HEK293 (cell line): ENCODE measurements around the gene NOS1.

Experiments
- CTCF ChIA-PET: fragments of 350-600 bp; formaldehyde crosslinking; extraction: SDS; loops from one replicate; lab custom pipeline; 2021; ENCODE audit warnings: antibody characterized with exemption; lab: Yijun Ruan, JAX
- POLR2A ChIA-PET: fragments of 300-600 bp; formaldehyde crosslinking; extraction: SDS; loops from one replicate; lab custom pipeline; 2020; ENCODE audit warnings: antibody characterized with exemption, inconsistent platforms; lab: Yijun Ruan, JAX
- H3K27ac ChIP-seq: fragments of 200-500 bp; sonication (Bioruptor generic); 2 replicates; pipeline ENCODE4 v1.5.1; 2014; ENCODE audit warnings: low read depth, low read length, control low read depth, inconsistent platforms; ENCODE audit errors: extremely low read depth
- H3K36me3 ChIP-seq, 2 experiments: fragments of 200-500 bp in 1 of 2; sonication (Bioruptor generic) in 1 of 2; 1 replicate in 1 of 2; 2 replicates in 1 of 2; pipeline ENCODE4 v1.5.1; 2014 to 2017; ENCODE audit warnings: inconsistent platforms in 2 of 2, low read length in 2 of 2; ENCODE audit not compliant: control insufficient read depth in 2 of 2, insufficient read depth in 1 of 2
- H3K4me1 ChIP-seq: fragments of 200-500 bp; sonication (Bioruptor generic); 2 replicates; pipeline ENCODE4 v1.5.1; 2014; ENCODE audit warnings: mild to moderate bottlenecking, low read length, inconsistent platforms; ENCODE audit not compliant: control insufficient read depth, insufficient read depth
- H3K4me3 ChIP-seq: 2 replicates; pipeline ENCODE4 v1.5.1; 2011; ENCODE audit warnings: low read depth, mild to moderate bottlenecking, control low read depth, low read length, moderate library complexity
- H3K9me3 ChIP-seq: fragments of 200-500 bp; sonication (Bioruptor generic); 2 replicates; pipeline ENCODE4 v1.5.1; 2014; ENCODE audit warnings: low read depth, low read length, inconsistent platforms; ENCODE audit not compliant: control insufficient read depth, insufficient read depth
- EGR2 ChIP-seq: fragments of 450-650 bp; formaldehyde crosslinking; IDR thresholded peaks from 2 replicates; pipeline ENCODE4 v1.5.1; 2016; ENCODE audit warnings: low read depth, missing biosample characterization, missing genetic modification characterization
- OSR2 ChIP-seq: fragments of 450-650 bp; formaldehyde crosslinking; IDR thresholded peaks from 2 replicates; pipeline ENCODE4 v1.5.1; 2016; ENCODE audit warnings: missing biosample characterization, missing genetic modification characterization
- PRDM1 ChIP-seq: fragments of 450-650 bp; formaldehyde crosslinking; IDR thresholded peaks from 2 replicates; pipeline ENCODE4; 2016; ENCODE audit warnings: missing biosample characterization, missing genetic modification characterization
- SCRT2 ChIP-seq: fragments of 450-650 bp; formaldehyde crosslinking; IDR thresholded peaks from 2 replicates; pipeline ENCODE4 v1.5.1; 2016; ENCODE audit warnings: missing biosample characterization, missing genetic modification characterization
- SP3 ChIP-seq: fragments of 450-650 bp; formaldehyde crosslinking; IDR thresholded peaks from 2 replicates; pipeline ENCODE4 v1.5.1; 2016; ENCODE audit warnings: missing biosample characterization, missing genetic modification characterization
- WT1 ChIP-seq: fragments of 450-650 bp; formaldehyde crosslinking; IDR thresholded peaks from 2 replicates; pipeline ENCODE4 v1.5.1; 2016; ENCODE audit warnings: missing biosample characterization, missing genetic modification characterization
- ZBTB17 ChIP-seq: fragments of 450-650 bp; formaldehyde crosslinking; IDR thresholded peaks from 2 replicates; pipeline ENCODE4 v1.5.1; 2016; ENCODE audit warnings: missing biosample characterization, missing genetic modification characterization
- ZNF24 ChIP-seq: fragments of 450-650 bp; formaldehyde crosslinking; IDR thresholded peaks from 2 replicates; pipeline ENCODE4 v1.5.1; 2016; ENCODE audit warnings: missing biosample characterization, missing genetic modification characterization
- ZNF266 ChIP-seq: fragments of 450-650 bp; formaldehyde crosslinking; IDR thresholded peaks from 2 replicates; pipeline ENCODE4 v1.5.1; 2016; ENCODE audit warnings: missing biosample characterization, missing genetic modification characterization, low read depth
- ZNF274 ChIP-seq, 2 experiments: fragments of 200-500 bp in 1 of 2; fragments of 450-650 bp in 1 of 2; sonication (Bioruptor generic) in 1 of 2; formaldehyde crosslinking in 1 of 2; IDR thresholded peaks; 2 replicates each; pipeline versions ENCODE4 v1.5.1 to v1.6.1; 2014 to 2016; ENCODE audit warnings: borderline replicate concordance in 1 of 2, inconsistent platforms in 1 of 2, low read length in 1 of 2, missing biosample characterization in 1 of 2, missing genetic modification characterization in 1 of 2
- ZNF473 ChIP-seq: fragments of 450-650 bp; formaldehyde crosslinking; IDR thresholded peaks from 2 replicates; pipeline ENCODE4 v1.5.1; 2017; ENCODE audit warnings: missing biosample characterization, missing genetic modification characterization
- ZNF514 ChIP-seq: fragments of 450-650 bp; formaldehyde crosslinking; IDR thresholded peaks from 2 replicates; pipeline ENCODE4 v1.5.1; 2016; ENCODE audit warnings: missing biosample characterization, missing genetic modification characterization
- ZNF561 ChIP-seq: fragments of 450-650 bp; IDR thresholded peaks from 2 replicates; pipeline ENCODE4 v1.5.1; 2018; ENCODE audit warnings: missing biosample characterization, missing genetic modification characterization, borderline replicate concordance
- ZNF596 ChIP-seq: fragments of 450-650 bp; IDR thresholded peaks from 2 replicates; pipeline ENCODE4 v1.5.0; 2018; ENCODE audit warnings: missing biosample characterization, mild to moderate bottlenecking, missing genetic modification characterization, moderate library complexity
- TF ChIP-seq, protein P1 (sequence below): fragments of 450-650 bp; formaldehyde crosslinking; IDR thresholded peaks from 2 replicates; pipeline ENCODE4 v1.5.1; 2017; ENCODE audit warnings: missing biosample characterization, missing genetic modification characterization
- TF ChIP-seq, protein P2 (sequence below): fragments of 450-650 bp; formaldehyde crosslinking; IDR thresholded peaks from 2 replicates; pipeline ENCODE4 v1.5.1; 2017; ENCODE audit warnings: missing biosample characterization, mild to moderate bottlenecking, missing genetic modification characterization, moderate library complexity
- TF ChIP-seq, protein P3 (sequence below): fragments of 450-650 bp; formaldehyde crosslinking; IDR thresholded peaks from 2 replicates; pipeline ENCODE4 v1.5.1; 2016; ENCODE audit warnings: missing biosample characterization, missing genetic modification characterization
- TF ChIP-seq, protein P4 (sequence below): fragments of 450-650 bp; formaldehyde crosslinking; IDR thresholded peaks from 2 replicates; pipeline ENCODE4 v1.5.1; 2016; ENCODE audit warnings: missing biosample characterization, missing genetic modification characterization
- TF ChIP-seq, protein P5 (sequence below): IDR thresholded peaks from 2 replicates; pipeline ENCODE4 v1.6.1; 2011; ENCODE audit warnings: mild to moderate bottlenecking, low read depth, low read length, borderline replicate concordance

NOS1 gene

DNA sequence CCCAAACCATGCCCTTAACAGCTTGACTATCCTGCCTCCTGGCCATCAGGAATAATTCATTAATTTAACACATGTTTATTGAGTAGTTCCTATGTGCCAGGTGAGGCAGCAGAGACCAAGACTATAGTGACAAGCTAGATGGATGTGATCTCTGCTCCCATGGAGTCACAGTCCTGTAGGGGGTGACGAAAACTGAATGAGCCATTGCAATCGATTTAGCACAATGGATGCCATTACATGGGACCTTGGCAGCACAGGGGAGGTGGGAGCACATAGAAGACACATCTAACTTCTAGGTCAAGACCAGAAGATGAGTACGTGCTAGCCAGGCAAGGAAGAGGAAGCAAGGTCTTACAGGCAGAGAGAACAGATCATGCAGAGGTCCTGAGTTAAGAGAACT is 68.7 kb downstream of the NOS1 start:
- Histone ChIP-seq H3K4me1 (no peaks in the 10 kb centered on the region), H3K9me3 (no peaks in the 10 kb centered on the region), H3K4me3 (no peak overlapping the region), H3K27ac (no peak overlapping the region), H3K36me3 (no peaks in the 10 kb centered on the region)
- POLR2A ChIA-PET: no interaction called here
- CTCF ChIA-PET: interaction anchor here (1.1 kb wide), 1 partner anchor 56 kb away, joined by 3 read pairs; no protein-coding TSS in a partner anchor
- no peak for TF ChIP-seq ZNF473 (tag by site-specific recombination)
- peak; percentile 54; the same call in 1 of the 2 replicates for TF ChIP-seq ZBTB17 (tag by site-specific recombination)
- TF ChIP-seq, protein P1, sequence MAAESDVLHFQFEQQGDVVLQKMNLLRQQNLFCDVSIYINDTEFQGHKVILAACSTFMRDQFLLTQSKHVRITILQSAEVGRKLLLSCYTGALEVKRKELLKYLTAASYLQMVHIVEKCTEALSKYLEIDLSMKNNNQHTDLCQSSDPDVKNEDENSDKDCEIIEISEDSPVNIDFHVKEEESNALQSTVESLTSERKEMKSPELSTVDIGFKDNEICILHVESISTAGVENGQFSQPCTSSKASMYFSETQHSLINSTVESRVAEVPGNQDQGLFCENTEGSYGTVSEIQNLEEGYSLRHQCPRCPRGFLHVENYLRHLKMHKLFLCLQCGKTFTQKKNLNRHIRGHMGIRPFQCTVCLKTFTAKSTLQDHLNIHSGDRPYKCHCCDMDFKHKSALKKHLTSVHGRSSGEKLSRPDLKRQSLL (tag by site-specific recombination): no peak
- no peak for TF ChIP-seq ZNF274 (IDR thresholded peaks at IDR 0.05; ENCODE audit: low read length)
- no peak for TF ChIP-seq ZNF274 (tag by site-specific recombination; IDR thresholded peaks at IDR 0.05; ENCODE audit: borderline replicate concordance)

DNA sequence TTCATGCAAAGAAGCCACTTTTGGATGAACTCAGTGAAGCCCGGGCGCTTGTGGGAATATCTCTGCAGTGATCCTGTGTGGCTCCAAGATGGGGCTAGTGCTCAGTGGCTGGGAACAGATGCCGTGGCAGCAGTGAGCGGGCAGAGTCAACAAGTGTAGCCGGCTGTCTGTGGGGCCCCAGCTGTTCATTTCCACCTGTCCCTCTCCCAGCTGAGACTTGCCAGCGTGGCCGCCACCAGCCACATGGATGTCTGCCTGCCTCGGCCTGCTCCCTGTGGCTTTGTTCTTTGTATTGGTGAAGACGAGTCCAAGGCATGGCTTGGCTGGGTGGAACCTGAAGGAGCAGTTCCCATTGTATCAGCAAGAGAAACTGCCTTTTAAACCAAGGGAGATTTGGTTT is 77.3 kb downstream of the NOS1 start:
- TF ChIP-seq EGR2 (no peak), SCRT2 (tag by site-specific recombination) (0 out of 2 replicates have a peak, but pooled peaks have one; percentile 23), ZNF596 (tag by site-specific recombination) (no peak), ZNF266 (tag by site-specific recombination) (no peak)
- TF ChIP-seq, protein P2, sequence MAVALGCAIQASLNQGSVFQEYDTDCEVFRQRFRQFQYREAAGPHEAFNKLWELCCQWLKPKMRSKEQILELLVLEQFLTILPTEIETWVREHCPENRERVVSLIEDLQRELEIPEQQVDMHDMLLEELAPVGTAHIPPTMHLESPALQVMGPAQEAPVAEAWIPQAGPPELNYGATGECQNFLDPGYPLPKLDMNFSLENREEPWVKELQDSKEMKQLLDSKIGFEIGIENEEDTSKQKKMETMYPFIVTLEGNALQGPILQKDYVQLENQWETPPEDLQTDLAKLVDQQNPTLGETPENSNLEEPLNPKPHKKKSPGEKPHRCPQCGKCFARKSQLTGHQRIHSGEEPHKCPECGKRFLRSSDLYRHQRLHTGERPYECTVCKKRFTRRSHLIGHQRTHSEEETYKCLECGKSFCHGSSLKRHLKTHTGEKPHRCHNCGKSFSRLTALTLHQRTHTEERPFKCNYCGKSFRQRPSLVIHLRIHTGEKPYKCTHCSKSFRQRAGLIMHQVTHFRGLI: no peak
- TF ChIP-seq, protein P3, sequence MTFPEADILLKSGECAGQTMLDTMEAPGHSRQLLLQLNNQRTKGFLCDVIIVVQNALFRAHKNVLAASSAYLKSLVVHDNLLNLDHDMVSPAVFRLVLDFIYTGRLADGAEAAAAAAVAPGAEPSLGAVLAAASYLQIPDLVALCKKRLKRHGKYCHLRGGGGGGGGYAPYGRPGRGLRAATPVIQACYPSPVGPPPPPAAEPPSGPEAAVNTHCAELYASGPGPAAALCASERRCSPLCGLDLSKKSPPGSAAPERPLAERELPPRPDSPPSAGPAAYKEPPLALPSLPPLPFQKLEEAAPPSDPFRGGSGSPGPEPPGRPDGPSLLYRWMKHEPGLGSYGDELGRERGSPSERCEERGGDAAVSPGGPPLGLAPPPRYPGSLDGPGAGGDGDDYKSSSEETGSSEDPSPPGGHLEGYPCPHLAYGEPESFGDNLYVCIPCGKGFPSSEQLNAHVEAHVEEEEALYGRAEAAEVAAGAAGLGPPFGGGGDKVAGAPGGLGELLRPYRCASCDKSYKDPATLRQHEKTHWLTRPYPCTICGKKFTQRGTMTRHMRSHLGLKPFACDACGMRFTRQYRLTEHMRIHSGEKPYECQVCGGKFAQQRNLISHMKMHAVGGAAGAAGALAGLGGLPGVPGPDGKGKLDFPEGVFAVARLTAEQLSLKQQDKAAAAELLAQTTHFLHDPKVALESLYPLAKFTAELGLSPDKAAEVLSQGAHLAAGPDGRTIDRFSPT (tag by site-specific recombination): no peak
- Histone ChIP-seq H3K36me3 (no peaks in the 10 kb centered on the region), H3K4me1 (no peaks in the 10 kb centered on the region), H3K9me3 (no peaks in the 10 kb centered on the region), H3K4me3 (no peak overlapping the region), H3K27ac (no peak overlapping the region)
- ChIA-PET CTCF (no interaction called here), POLR2A (no interaction called here)

DNA sequence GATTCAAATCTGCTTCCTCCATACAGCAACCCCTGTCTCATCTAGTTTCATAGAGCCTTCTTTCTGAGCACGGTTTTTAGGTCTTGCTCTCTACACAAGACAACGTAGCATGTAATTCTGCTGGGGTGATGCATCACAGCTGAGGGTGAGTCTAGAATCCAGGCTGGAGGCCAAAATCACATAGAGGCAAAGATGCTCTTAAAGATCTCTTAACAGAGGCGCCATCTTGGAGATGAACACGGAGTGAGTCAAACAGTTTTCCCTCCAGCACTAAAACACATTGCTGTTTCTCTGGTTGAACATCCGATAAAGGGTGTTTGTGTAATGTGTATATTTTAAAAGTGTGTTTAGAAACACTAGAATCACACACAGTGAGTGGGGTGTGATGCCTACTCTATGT is 78.9 kb downstream of the NOS1 start:
- Histone ChIP-seq H3K36me3 (no peaks in the 10 kb centered on the region), H3K9me3 (no peaks in the 10 kb centered on the region), H3K27ac (no peak overlapping the region), H3K4me1 (no peaks in the 10 kb centered on the region), H3K4me3 (no peak overlapping the region)
- ChIA-PET CTCF (no interaction called here), POLR2A (no interaction called here)
- TF ChIP-seq SP3 (tag by site-specific recombination) (no peak), ZNF514 (tag by site-specific recombination) (no peak), PRDM1 (tag by site-specific recombination) (no peak), ZNF561 (no peak), ZNF24 (no peak), WT1 (no peak), OSR2 (tag by site-specific recombination) (no peak)
- TF ChIP-seq, protein P4, sequence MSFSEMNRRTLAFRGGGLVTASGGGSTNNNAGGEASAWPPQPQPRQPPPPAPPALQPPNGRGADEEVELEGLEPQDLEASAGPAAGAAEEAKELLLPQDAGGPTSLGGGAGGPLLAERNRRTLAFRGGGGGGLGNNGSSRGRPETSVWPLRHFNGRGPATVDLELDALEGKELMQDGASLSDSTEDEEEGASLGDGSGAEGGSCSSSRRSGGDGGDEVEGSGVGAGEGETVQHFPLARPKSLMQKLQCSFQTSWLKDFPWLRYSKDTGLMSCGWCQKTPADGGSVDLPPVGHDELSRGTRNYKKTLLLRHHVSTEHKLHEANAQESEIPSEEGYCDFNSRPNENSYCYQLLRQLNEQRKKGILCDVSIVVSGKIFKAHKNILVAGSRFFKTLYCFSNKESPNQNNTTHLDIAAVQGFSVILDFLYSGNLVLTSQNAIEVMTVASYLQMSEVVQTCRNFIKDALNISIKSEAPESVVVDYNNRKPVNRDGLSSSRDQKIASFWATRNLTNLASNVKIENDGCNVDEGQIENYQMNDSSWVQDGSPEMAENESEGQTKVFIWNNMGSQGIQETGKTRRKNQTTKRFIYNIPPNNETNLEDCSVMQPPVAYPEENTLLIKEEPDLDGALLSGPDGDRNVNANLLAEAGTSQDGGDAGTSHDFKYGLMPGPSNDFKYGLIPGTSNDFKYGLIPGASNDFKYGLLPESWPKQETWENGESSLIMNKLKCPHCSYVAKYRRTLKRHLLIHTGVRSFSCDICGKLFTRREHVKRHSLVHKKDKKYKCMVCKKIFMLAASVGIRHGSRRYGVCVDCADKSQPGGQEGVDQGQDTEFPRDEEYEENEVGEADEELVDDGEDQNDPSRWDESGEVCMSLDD (tag by site-specific recombination): no peak
- TF ChIP-seq, protein P5, sequence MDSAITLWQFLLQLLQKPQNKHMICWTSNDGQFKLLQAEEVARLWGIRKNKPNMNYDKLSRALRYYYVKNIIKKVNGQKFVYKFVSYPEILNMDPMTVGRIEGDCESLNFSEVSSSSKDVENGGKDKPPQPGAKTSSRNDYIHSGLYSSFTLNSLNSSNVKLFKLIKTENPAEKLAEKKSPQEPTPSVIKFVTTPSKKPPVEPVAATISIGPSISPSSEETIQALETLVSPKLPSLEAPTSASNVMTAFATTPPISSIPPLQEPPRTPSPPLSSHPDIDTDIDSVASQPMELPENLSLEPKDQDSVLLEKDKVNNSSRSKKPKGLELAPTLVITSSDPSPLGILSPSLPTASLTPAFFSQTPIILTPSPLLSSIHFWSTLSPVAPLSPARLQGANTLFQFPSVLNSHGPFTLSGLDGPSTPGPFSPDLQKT: no peak
